Calu3 (cell line): ENCODE measurements around the gene UBE2Z. TPM values are rescaled to one million over a fixed set of nuclear protein-coding genes. Genes with fewer than 3 reads are reported as not detected.

Experiments used
- BruUV-seq: library from RNA; stranded (reverse); fragments of 400-500 nt; replicated peaks from 2 replicates; lab custom pipeline; 2021; lab: Mats Ljungman, UMichigan
- CTCF ChIA-PET: fragments of 300-600 bp; sonication (Branson Sonifier 250); formaldehyde crosslinking; loops from one replicate; lab custom pipeline; 2022; ENCODE audit warnings: antibody characterized with exemption; lab: Charles Lee
- DNase-seq: peaks from one replicate; pipeline ENCODE4 v3.0.0; 2022
- H3K27ac Mint-ChIP-seq: one replicate; pipeline ENCODE4 v1.8.0; 2022; ENCODE audit warnings: mixed read lengths; ENCODE audit not compliant: unreplicated experiment
- H3K27me3 Mint-ChIP-seq: one replicate; pipeline ENCODE4 v1.8.0; 2022; ENCODE audit warnings: mixed read lengths; ENCODE audit not compliant: unreplicated experiment
- H3K36me3 Mint-ChIP-seq: one replicate; pipeline ENCODE4 v1.8.0; 2022; ENCODE audit warnings: mild to moderate bottlenecking, moderate library complexity, mixed read lengths; ENCODE audit not compliant: insufficient read depth, unreplicated experiment
- H3K4me1 Mint-ChIP-seq: one replicate; pipeline ENCODE4 v1.8.0; 2022; ENCODE audit warnings: mild to moderate bottlenecking, low read depth, mixed read lengths; ENCODE audit not compliant: unreplicated experiment
- H3K4me3 Mint-ChIP-seq: one replicate; pipeline ENCODE4 v1.8.0; 2022; ENCODE audit warnings: mild to moderate bottlenecking, low read depth, moderate library complexity, mixed read lengths; ENCODE audit not compliant: unreplicated experiment
- H3K9me3 Mint-ChIP-seq: one replicate; pipeline ENCODE4 v1.8.0; 2022; ENCODE audit warnings: low read depth, mixed read lengths; ENCODE audit not compliant: unreplicated experiment
- intact Hi-C: fragments of 100-400 bp; cut with micrococcal nuclease; formaldehyde crosslinking; loops from one replicate; pipeline ENCODE4 v1.10.0; 2022; ENCODE audit not compliant: unreplicated experiment
- total RNA-seq: library from RNA; stranded (reverse); gene quantifications from 2 replicates; pipeline ENCODE4 v1.2.3, GENCODE V29; 2022
- TF ChIP-seq, protein P1 (sequence below): fragments of 200-600 bp; IDR thresholded peaks from one replicate; pipeline ENCODE4 v1.8.0; 2022; ENCODE audit warnings: antibody characterized with exemption; ENCODE audit not compliant: unreplicated experiment

Gene UBE2Z
- total RNA-seq, 1 experiment from 2014 or later = 179 TPM

DNA sequence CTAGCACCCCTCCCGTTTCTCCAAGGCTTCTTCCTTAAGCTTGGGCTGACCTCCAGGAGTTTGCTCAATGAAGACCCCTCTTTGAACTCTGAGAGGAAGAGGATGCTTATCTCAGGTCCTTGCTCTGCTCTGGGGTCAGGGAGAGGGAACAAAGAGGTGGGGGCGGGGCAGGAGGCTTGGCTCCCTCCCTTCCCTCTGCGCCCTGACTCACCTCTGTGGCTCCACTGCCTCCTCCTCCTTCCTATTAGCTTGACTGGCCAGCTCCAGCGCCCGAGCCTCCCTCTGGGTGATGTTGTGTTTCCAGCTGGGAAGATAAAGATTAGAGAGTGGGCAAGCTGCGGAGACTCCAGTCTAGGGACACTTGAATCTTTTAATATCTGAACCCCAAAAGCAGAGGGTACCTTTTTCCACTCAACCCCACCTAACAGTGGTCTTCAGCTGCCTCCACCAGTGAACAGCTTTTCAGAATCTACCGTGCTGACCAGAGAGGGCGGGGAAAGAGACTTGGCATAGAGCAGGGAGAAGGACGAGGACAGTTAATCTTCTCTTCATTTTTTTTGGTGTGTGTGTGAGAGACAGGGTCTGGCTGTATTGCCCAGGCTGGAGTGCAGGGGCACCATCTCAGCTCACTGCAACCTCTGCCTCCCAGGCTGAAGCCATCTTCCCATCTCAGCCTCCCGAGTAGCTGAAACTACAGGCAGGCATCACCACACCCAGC is 53.5 kb downstream of the UBE2Z start:
- no TSS peak for BruUV-seq
- H3K27ac Mint-ChIP-seq = no peak overlapping the region
- intact Hi-C loops = no loop called here
- peak overlapping the region; percentile 10 for H3K4me3 Mint-ChIP-seq
- peaks cover 48% of the 10 kb centered on the region for H3K27me3 Mint-ChIP-seq
- H3K36me3 Mint-ChIP-seq = peaks cover 5% of the 10 kb centered on the region
- DNase-seq = peak; percentile 71
- CTCF ChIA-PET = interaction anchor here (0.6 to 3.9 kb wide), 11 partner anchors 9 to 1060 kb away, joined by 3 to 20 read pairs (median 3); partner anchors contain the start of gene HOXB13
- H3K9me3 Mint-ChIP-seq = no peaks in the 10 kb centered on the region
- TF ChIP-seq, protein P1, sequence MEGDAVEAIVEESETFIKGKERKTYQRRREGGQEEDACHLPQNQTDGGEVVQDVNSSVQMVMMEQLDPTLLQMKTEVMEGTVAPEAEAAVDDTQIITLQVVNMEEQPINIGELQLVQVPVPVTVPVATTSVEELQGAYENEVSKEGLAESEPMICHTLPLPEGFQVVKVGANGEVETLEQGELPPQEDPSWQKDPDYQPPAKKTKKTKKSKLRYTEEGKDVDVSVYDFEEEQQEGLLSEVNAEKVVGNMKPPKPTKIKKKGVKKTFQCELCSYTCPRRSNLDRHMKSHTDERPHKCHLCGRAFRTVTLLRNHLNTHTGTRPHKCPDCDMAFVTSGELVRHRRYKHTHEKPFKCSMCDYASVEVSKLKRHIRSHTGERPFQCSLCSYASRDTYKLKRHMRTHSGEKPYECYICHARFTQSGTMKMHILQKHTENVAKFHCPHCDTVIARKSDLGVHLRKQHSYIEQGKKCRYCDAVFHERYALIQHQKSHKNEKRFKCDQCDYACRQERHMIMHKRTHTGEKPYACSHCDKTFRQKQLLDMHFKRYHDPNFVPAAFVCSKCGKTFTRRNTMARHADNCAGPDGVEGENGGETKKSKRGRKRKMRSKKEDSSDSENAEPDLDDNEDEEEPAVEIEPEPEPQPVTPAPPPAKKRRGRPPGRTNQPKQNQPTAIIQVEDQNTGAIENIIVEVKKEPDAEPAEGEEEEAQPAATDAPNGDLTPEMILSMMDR = no peak
- peaks cover 20% of the 10 kb centered on the region for H3K4me1 Mint-ChIP-seq

- BruUV-seq = no TSS peak
- Mint-ChIP-seq H3K4me1 (peaks cover 44% of the 10 kb centered on the region), H3K4me3 (no peak overlapping the region), H3K36me3 (peaks cover 13% of the 10 kb centered on the region), H3K27me3 (peaks cover 39% of the 10 kb centered on the region), H3K27ac (no peak overlapping the region), H3K9me3 (no peaks in the 10 kb centered on the region)
- CTCF ChIA-PET = interaction anchor here (0.6 to 1.1 kb wide), 3 partner anchors 9 to 451 kb away, joined by 3 to 4 read pairs (median 3); no protein-coding TSS in a partner anchor
- intact Hi-C loops = no loop called here
- no peak for DNase-seq
- TF ChIP-seq, protein P1 = no peak
Measured at GRCh38 chr17:48970224-48970623, 62.0 kb downstream of the UBE2Z start.

GRCh38 chr17:48970865-48971687 is 62.9 kb downstream of the UBE2Z start:
- BruUV-seq = no TSS peak
- peaks cover 44% of the 10 kb centered on the region for H3K4me1 Mint-ChIP-seq
- no peaks in the 10 kb centered on the region for H3K9me3 Mint-ChIP-seq
- H3K27me3 Mint-ChIP-seq = peaks cover 33% of the 10 kb centered on the region
- intact Hi-C loops = no loop called here
- CTCF ChIA-PET = interaction anchor here (0.6 to 1.1 kb wide), 2 partner anchors 10 to 457 kb away, joined by 3 to 4 read pairs; no protein-coding TSS in a partner anchor
- TF ChIP-seq, protein P1 = no peak
- peaks cover 13% of the 10 kb centered on the region for H3K36me3 Mint-ChIP-seq
- no peak overlapping the region for H3K27ac Mint-ChIP-seq
- no peak for DNase-seq
- H3K4me3 Mint-ChIP-seq = no peak overlapping the region

- CTCF ChIA-PET = interaction anchor here (0.5 to 2.3 kb wide), 10 partner anchors 8 to 561 kb away, joined by 3 to 20 read pairs (median 4); no protein-coding TSS in a partner anchor
- DNase-seq = no peak
- H3K27ac Mint-ChIP-seq = no peak overlapping the region
- BruUV-seq = no TSS peak
- peaks cover 44% of the 10 kb centered on the region for H3K4me1 Mint-ChIP-seq
- H3K4me3 Mint-ChIP-seq = peak overlapping the region; percentile 58
- H3K36me3 Mint-ChIP-seq = peaks cover 13% of the 10 kb centered on the region
- intact Hi-C loops = no loop called here
- H3K27me3 Mint-ChIP-seq = peaks cover 16% of the 10 kb centered on the region
- H3K9me3 Mint-ChIP-seq = no peaks in the 10 kb centered on the region
- TF ChIP-seq, protein P1 = no peak
Measured at GRCh38 chr17:48972749-48973097, 64.5 kb downstream of the UBE2Z start.
